GM23338 (cell line): ENCODE results near the gene MCUB. TPM values are rescaled to one million over a fixed set of nuclear protein-coding genes. Genes with fewer than 3 reads are reported as not detected.

Experiments used
- ATAC-seq: fragments of 200-7000 bp; cut with Tn5 transposase; 3 replicates; pipeline ENCODE4 v1.9.1; 2020
- DNase-seq: peaks from one replicate; pipeline ENCODE4 v3.0.0-alpha.2; 2015; ENCODE audit warnings: low spot score
- H2AFZ ChIP-seq: fragments of 200-600 bp; sonication (generic); 2 replicates; pipeline ENCODE4 v1.8.0; 2016; ENCODE audit warnings: antibody characterized with exemption, mild to moderate bottlenecking, moderate library complexity
- H3F3A ChIP-seq: fragments of 200-600 bp; sonication (generic); replicated peaks from 2 replicates; pipeline ENCODE4 v1.8.0; 2017; ENCODE audit warnings: antibody characterized with exemption, mixed run types, low read depth
- H3K27ac ChIP-seq: fragments of 200-600 bp; sonication (generic); 2 replicates; pipeline ENCODE4 v1.6.1; 2016; ENCODE audit warnings: low read depth
- H3K27me3 ChIP-seq: fragments of 200-600 bp; sonication (generic); 2 replicates; pipeline ENCODE4 v1.8.0; 2016; ENCODE audit warnings: mild to moderate bottlenecking, mixed run types, moderate library complexity; ENCODE audit not compliant: insufficient read depth
- H3K36me3 ChIP-seq: fragments of 200-600 bp; sonication (generic); 2 replicates; pipeline ENCODE4 v1.8.0; 2016; ENCODE audit warnings: mild to moderate bottlenecking; ENCODE audit not compliant: insufficient read depth
- H3K4me1 ChIP-seq: fragments of 200-600 bp; sonication (generic); 2 replicates; pipeline ENCODE4 v1.8.0; 2016; ENCODE audit warnings: mild to moderate bottlenecking, moderate library complexity; ENCODE audit not compliant: insufficient read depth
- H3K4me2 ChIP-seq: fragments of 200-600 bp; sonication (generic); 2 replicates; pipeline ENCODE4 v1.7.1; 2017; ENCODE audit warnings: mixed run types
- H3K4me3 ChIP-seq: fragments of 200-600 bp; sonication (generic); 2 replicates; pipeline ENCODE4 v1.6.1; 2016; ENCODE audit warnings: mixed run types
- H3K79me2 ChIP-seq: fragments of 200-600 bp; sonication (generic); replicated peaks from 2 replicates; pipeline ENCODE4 v1.8.0; 2017; ENCODE audit warnings: mild to moderate bottlenecking; ENCODE audit not compliant: insufficient read depth
- H3K9me2 ChIP-seq: fragments of 200-600 bp; sonication (generic); 2 replicates; pipeline ENCODE4 v1.8.0; 2017; ENCODE audit not compliant: insufficient read depth
- H4K20me1 ChIP-seq: fragments of 200-600 bp; sonication (generic); replicated peaks from 2 replicates; pipeline ENCODE4 v1.8.0; 2017; ENCODE audit warnings: mild to moderate bottlenecking; ENCODE audit not compliant: insufficient read depth
- H3K27ac Mint-ChIP-seq: 2 replicates; pipeline ENCODE4 v1.8.0; 2020; ENCODE audit warnings: inconsistent platforms, mild to moderate bottlenecking, moderate library complexity, mixed read lengths
- H3K27me3 Mint-ChIP-seq: 3 replicates; pipeline ENCODE4 v1.8.0; 2022; ENCODE audit warnings: low read depth, mild to moderate bottlenecking, moderate library complexity, mixed read lengths, inconsistent platforms; ENCODE audit not compliant: insufficient read depth, poor library complexity
- H3K36me3 Mint-ChIP-seq: 3 replicates; pipeline ENCODE4 v1.8.0; 2021; ENCODE audit warnings: low read depth, mild to moderate bottlenecking, inconsistent platforms, moderate library complexity, mixed read lengths
- H3K4me1 Mint-ChIP-seq: 3 replicates; pipeline ENCODE4 v1.8.0; 2020; ENCODE audit warnings: mild to moderate bottlenecking, inconsistent platforms, mixed read lengths
- H3K4me3 Mint-ChIP-seq: 3 replicates; pipeline ENCODE4 v1.8.0; 2021; ENCODE audit warnings: moderate library complexity, mild to moderate bottlenecking, inconsistent platforms, mixed read lengths
- H3K9me3 Mint-ChIP-seq: 3 replicates; pipeline ENCODE4 v1.8.0; 2020; ENCODE audit warnings: moderate library complexity, mild to moderate bottlenecking, inconsistent platforms, mixed read lengths
- CREB1 ChIP-seq: fragments of 250-450 bp; sonication (Bioruptor Pico); IDR thresholded peaks from 2 replicates; pipeline ENCODE4 v1.5.0; 2020; ENCODE audit warnings: low read depth, mild to moderate bottlenecking, moderate library complexity
- CTCF ChIP-seq, 2 experiments: fragments of 200-600 bp in 1 of 2; sonication (generic) in 1 of 2; conservative IDR thresholded peaks; 2 replicates each; pipeline versions ENCODE4 v1.5.1 to v1.6.1; 2016 to 2017; ENCODE audit warnings: antibody characterized with exemption in 2 of 2, low read depth in 2 of 2, mild to moderate bottlenecking in 2 of 2, moderate library complexity in 1 of 2
- EZH2 ChIP-seq: fragments of 200-600 bp; sonication (generic); IDR thresholded peaks from one replicate; pipeline ENCODE4 v1.8.0; 2017; ENCODE audit warnings: antibody characterized with exemption, mild to moderate bottlenecking, low read depth; ENCODE audit not compliant: unreplicated experiment
- EZH2phosphoT487 ChIP-seq: fragments of 200-600 bp; sonication (generic); IDR thresholded peaks from one replicate; pipeline ENCODE4 v1.8.1; 2018; ENCODE audit warnings: antibody characterized with exemption; ENCODE audit not compliant: unreplicated experiment
- NANOG ChIP-seq: IDR thresholded peaks from 2 replicates; pipeline ENCODE4 v1.6.1; 2016; ENCODE audit warnings: antibody characterized with exemption, borderline replicate concordance
- POLR2AphosphoS5 ChIP-seq: IDR thresholded peaks from 2 replicates; pipeline ENCODE4 v1.6.1; 2016; ENCODE audit warnings: antibody characterized with exemption, low read depth
- STAT1 ChIP-seq: IDR thresholded peaks from one replicate; pipeline ENCODE4 v1.6.1; 2016; ENCODE audit warnings: antibody characterized with exemption; ENCODE audit not compliant: unreplicated experiment
- ZNF114 ChIP-seq: fragments of 250-450 bp; sonication (Bioruptor Pico); IDR thresholded peaks from 2 replicates; pipeline ENCODE4 v1.5.0; 2020; ENCODE audit warnings: mild to moderate bottlenecking, moderate library complexity
- ZNF331 ChIP-seq: fragments of 250-450 bp; sonication (Bioruptor Pico); IDR thresholded peaks from 2 replicates; pipeline ENCODE4 v1.5.0; 2020; ENCODE audit warnings: low read depth, mild to moderate bottlenecking, moderate library complexity
- polyA plus RNA-seq: library from polyadenylated mRNA; unstranded; fragments of >200 nt; fragmentation: Nextera tagmentation; extraction: Ambion mirVana; gene quantifications from 2 replicates; pipeline ENCODE4 v1.2.1, GENCODE V29; 2016
- total RNA-seq: library from RNA; depleted of rRNA; stranded (reverse); fragments of >200 nt; shearing (Covaris generic); gene quantifications from 2 replicates; pipeline ENCODE4 v1.2.3, GENCODE V29; 2014
- TF ChIP-seq, protein P1 (sequence below): IDR thresholded peaks from one replicate; pipeline ENCODE4 v1.6.1; 2018; ENCODE audit warnings: antibody characterized with exemption; ENCODE audit not compliant: unreplicated experiment
- TF ChIP-seq, protein P2 (sequence below): fragments of 250-450 bp; sonication (Bioruptor Pico); IDR thresholded peaks from 2 replicates; pipeline ENCODE4 v1.5.0; 2020; ENCODE audit warnings: mild to moderate bottlenecking, moderate library complexity

Gene MCUB
- total and polyA plus RNA-seq, 2 experiments from 2014 or later: 21.7 to 97.9 TPM

- TF ChIP-seq, protein P1, sequence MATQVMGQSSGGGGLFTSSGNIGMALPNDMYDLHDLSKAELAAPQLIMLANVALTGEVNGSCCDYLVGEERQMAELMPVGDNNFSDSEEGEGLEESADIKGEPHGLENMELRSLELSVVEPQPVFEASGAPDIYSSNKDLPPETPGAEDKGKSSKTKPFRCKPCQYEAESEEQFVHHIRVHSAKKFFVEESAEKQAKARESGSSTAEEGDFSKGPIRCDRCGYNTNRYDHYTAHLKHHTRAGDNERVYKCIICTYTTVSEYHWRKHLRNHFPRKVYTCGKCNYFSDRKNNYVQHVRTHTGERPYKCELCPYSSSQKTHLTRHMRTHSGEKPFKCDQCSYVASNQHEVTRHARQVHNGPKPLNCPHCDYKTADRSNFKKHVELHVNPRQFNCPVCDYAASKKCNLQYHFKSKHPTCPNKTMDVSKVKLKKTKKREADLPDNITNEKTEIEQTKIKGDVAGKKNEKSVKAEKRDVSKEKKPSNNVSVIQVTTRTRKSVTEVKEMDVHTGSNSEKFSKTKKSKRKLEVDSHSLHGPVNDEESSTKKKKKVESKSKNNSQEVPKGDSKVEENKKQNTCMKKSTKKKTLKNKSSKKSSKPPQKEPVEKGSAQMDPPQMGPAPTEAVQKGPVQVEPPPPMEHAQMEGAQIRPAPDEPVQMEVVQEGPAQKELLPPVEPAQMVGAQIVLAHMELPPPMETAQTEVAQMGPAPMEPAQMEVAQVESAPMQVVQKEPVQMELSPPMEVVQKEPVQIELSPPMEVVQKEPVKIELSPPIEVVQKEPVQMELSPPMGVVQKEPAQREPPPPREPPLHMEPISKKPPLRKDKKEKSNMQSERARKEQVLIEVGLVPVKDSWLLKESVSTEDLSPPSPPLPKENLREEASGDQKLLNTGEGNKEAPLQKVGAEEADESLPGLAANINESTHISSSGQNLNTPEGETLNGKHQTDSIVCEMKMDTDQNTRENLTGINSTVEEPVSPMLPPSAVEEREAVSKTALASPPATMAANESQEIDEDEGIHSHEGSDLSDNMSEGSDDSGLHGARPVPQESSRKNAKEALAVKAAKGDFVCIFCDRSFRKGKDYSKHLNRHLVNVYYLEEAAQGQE: no peak
- no peak for TF ChIP-seq NANOG
- no peak for TF ChIP-seq EZH2phosphoT487
- no peak for TF ChIP-seq ZNF114 (CRISPR knock-in tag)
- TF ChIP-seq CTCF (conservative IDR thresholded peaks at IDR 0.05; ENCODE audit: low read depth in 2 of 2): no peak
- TF ChIP-seq EZH2: no peak
Measured at GRCh38 chr4:109649872-109650271, 89.8 kb downstream of the MCUB start (continued).

GRCh38 chr4:109655396-109655795, 95.3 kb downstream of the MCUB start:
- Mint-ChIP-seq H3K4me1 (peaks cover 4% of the 10 kb centered on the region; the same call in 2 of the 3 replicates), H3K27ac (no peak overlapping the region), H3K36me3 (no peaks in the 10 kb centered on the region), H3K4me3 (no peak overlapping the region), H3K9me3 (no peaks in the 10 kb centered on the region), H3K27me3 (peaks cover 4% of the 10 kb centered on the region)
- ATAC-seq (no peak), DNase-seq (no peak)
- H3K4me2 ChIP-seq: no peak overlapping the region
- TF ChIP-seq NANOG (no peak), STAT1 (no peak), CREB1 (CRISPR knock-in tag) (no peak), ZNF331 (CRISPR knock-in tag) (no peak), POLR2AphosphoS5 (no peak)
- TF ChIP-seq, protein P2, sequence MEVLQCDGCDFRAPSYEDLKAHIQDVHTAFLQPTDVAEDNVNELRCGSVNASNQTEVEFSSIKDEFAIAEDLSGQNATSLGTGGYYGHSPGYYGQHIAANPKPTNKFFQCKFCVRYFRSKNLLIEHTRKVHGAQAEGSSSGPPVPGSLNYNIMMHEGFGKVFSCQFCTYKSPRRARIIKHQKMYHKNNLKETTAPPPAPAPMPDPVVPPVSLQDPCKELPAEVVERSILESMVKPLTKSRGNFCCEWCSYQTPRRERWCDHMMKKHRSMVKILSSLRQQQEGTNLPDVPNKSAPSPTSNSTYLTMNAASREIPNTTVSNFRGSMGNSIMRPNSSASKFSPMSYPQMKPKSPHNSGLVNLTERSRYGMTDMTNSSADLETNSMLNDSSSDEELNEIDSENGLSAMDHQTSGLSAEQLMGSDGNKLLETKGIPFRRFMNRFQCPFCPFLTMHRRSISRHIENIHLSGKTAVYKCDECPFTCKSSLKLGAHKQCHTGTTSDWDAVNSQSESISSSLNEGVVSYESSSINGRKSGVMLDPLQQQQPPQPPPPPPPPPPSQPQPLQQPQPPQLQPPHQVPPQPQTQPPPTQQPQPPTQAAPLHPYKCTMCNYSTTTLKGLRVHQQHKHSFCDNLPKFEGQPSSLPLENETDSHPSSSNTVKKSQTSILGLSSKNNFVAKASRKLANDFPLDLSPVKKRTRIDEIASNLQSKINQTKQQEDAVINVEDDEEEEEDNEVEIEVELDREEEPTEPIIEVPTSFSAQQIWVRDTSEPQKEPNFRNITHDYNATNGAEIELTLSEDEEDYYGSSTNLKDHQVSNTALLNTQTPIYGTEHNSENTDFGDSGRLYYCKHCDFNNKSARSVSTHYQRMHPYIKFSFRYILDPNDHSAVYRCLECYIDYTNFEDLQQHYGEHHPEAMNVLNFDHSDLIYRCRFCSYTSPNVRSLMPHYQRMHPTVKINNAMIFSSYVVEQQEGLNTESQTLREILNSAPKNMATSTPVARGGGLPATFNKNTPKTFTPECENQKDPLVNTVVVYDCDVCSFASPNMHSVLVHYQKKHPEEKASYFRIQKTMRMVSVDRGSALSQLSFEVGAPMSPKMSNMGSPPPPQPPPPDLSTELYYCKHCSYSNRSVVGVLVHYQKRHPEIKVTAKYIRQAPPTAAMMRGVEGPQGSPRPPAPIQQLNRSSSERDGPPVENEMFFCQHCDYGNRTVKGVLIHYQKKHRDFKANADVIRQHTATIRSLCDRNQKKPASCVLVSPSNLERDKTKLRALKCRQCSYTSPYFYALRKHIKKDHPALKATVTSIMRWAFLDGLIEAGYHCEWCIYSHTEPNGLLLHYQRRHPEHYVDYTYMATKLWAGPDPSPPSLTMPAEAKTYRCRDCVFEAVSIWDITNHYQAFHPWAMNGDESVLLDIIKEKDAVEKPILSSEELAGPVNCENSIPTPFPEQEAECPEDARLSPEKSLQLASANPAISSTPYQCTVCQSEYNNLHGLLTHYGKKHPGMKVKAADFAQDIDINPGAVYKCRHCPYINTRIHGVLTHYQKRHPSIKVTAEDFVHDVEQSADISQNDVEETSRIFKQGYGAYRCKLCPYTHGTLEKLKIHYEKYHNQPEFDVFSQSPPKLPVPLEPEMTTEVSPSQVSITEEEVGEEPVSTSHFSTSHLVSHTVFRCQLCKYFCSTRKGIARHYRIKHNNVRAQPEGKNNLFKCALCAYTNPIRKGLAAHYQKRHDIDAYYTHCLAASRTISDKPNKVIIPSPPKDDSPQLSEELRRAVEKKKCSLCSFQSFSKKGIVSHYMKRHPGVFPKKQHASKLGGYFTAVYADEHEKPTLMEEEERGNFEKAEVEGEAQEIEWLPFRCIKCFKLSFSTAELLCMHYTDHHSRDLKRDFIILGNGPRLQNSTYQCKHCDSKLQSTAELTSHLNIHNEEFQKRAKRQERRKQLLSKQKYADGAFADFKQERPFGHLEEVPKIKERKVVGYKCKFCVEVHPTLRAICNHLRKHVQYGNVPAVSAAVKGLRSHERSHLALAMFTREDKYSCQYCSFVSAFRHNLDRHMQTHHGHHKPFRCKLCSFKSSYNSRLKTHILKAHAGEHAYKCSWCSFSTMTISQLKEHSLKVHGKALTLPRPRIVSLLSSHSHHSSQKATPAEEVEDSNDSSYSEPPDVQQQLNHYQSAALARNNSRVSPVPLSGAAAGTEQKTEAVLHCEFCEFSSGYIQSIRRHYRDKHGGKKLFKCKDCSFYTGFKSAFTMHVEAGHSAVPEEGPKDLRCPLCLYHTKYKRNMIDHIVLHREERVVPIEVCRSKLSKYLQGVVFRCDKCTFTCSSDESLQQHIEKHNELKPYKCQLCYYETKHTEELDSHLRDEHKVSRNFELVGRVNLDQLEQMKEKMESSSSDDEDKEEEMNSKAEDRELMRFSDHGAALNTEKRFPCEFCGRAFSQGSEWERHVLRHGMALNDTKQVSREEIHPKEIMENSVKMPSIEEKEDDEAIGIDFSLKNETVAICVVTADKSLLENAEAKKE (CRISPR knock-in tag): no peak
- no peaks in the 10 kb centered on the region for H3K27me3 ChIP-seq
- no peaks in the 10 kb centered on the region for H4K20me1 ChIP-seq
- no peaks in the 10 kb centered on the region for H3F3A ChIP-seq
- H2AFZ ChIP-seq: no peak overlapping the region
- no peak overlapping the region for H3K4me3 ChIP-seq
- no peaks in the 10 kb centered on the region for H3K9me2 ChIP-seq
- H3K27ac ChIP-seq: no peak overlapping the region
- H3K4me1 ChIP-seq: peaks cover 10% of the 10 kb centered on the region; the same call in 1 of the 2 replicates
- H3K36me3 ChIP-seq: no peaks in the 10 kb centered on the region
- H3K79me2 ChIP-seq: no peaks in the 10 kb centered on the region
